ENCODE measurements around the gene PRADC1. TPM values are rescaled to one million over a fixed set of nuclear protein-coding genes. Genes with fewer than 3 reads are reported as not detected.
"Not testable (repeated sequence)": the region's sequence is repeated elsewhere in the genome, so short reads cannot be mapped to it uniquely, and the experiment has no call there.

Gene PRADC1
- total RNA-seq, 1 donor from 2014 or later = 17.7 TPM

DNA sequence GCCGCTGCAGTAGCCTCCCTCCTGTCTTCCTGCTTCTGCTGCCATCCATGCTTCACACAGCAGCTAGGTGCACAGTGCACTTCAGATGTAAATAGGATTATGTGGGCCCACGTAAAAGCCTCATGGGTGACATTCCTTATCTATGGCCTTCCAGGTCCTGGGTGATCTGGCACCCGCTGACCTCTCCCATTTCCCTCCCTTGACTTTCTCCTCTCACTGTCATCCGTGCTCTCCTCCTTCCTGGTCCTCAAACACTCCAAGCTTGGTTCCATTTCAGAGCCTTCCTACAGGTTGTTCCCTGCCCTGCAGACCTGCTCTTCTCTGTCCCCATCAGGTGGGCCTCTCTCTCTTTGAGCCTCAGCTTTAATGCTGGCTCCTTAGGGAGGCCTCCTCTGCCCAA, 23.0 kb downstream of the PRADC1 start:
- no peak overlapping the region for H3K4me3 ChIP-seq (ENCODE audit: low read length in 3 of 3)
- no peak overlapping the region for H3K27ac ChIP-seq (ENCODE audit: low read depth, low read length)
- H3K27me3 ChIP-seq (ENCODE audit: control insufficient read depth in 3 of 3, insufficient read depth in 3 of 3, low read length in 3 of 3) = peaks cover 8 to 12% (median 8%) of the 10 kb centered on the region in 3 donors
- peaks cover 3 to 15% (median 4%) of the 10 kb centered on the region in 3 donors for H3K4me1 ChIP-seq (ENCODE audit: control insufficient read depth in 3 of 3, insufficient read depth in 3 of 3, low read length in 3 of 3)
- no peak overlapping the region for H3K9ac ChIP-seq (ENCODE audit: low read depth in 1 of 3, low read length in 3 of 3)
- H3K36me3 ChIP-seq (ENCODE audit: control insufficient read depth in 3 of 3, insufficient read depth in 3 of 3, low read length in 3 of 3) = no peaks in the 10 kb centered on the region
- H3K9me3 ChIP-seq (ENCODE audit: control insufficient read depth in 3 of 3, low read length in 3 of 3) = no peaks in the 10 kb centered on the region

GRCh38 chr2:73208258-73208657, 24.8 kb downstream of the PRADC1 start:
- Histone ChIP-seq H3K4me3 (ENCODE audit: low read length in 3 of 3) (no peak overlapping the region), H3K27ac (ENCODE audit: low read depth, low read length) (no peak overlapping the region), H3K36me3 (ENCODE audit: control insufficient read depth in 3 of 3, insufficient read depth in 3 of 3, low read length in 3 of 3) (no peaks in the 10 kb centered on the region), H3K27me3 (ENCODE audit: control insufficient read depth in 3 of 3, insufficient read depth in 3 of 3, low read length in 3 of 3) (peaks cover 19 to 23% (median 21%) of the 10 kb centered on the region in 3 donors), H3K9me3 (ENCODE audit: control insufficient read depth in 3 of 3, low read length in 3 of 3) (no peaks in the 10 kb centered on the region), H3K9ac (ENCODE audit: low read depth in 1 of 3, low read length in 3 of 3) (no peak overlapping the region), H3K4me1 (ENCODE audit: control insufficient read depth in 3 of 3, insufficient read depth in 3 of 3, low read length in 3 of 3) (peaks cover 0 to 2% (median 1%) of the 10 kb centered on the region in 3 donors)

- Histone ChIP-seq H3K27ac (ENCODE audit: low read depth, low read length) (no peak overlapping the region), H3K4me3 (ENCODE audit: low read length in 3 of 3) (no peak overlapping the region), H3K4me1 (ENCODE audit: control insufficient read depth in 3 of 3, insufficient read depth in 3 of 3, low read length in 3 of 3) (peaks cover 0 to 7% (median 6%) of the 10 kb centered on the region in 3 donors), H3K27me3 (ENCODE audit: control insufficient read depth in 3 of 3, insufficient read depth in 3 of 3, low read length in 3 of 3) (peaks cover 39 to 44% (median 41%) of the 10 kb centered on the region in 3 donors), H3K36me3 (ENCODE audit: control insufficient read depth in 3 of 3, insufficient read depth in 3 of 3, low read length in 3 of 3) (no peaks in the 10 kb centered on the region), H3K9ac (ENCODE audit: low read depth in 1 of 3, low read length in 3 of 3) (no peak overlapping the region), H3K9me3 (ENCODE audit: control insufficient read depth in 3 of 3, low read length in 3 of 3) (no peaks in the 10 kb centered on the region)
Observed at GRCh38 chr2:73205611-73206010, 27.4 kb downstream of the PRADC1 start.

- H3K27me3 ChIP-seq (ENCODE audit: control insufficient read depth in 3 of 3, insufficient read depth in 3 of 3, low read length in 3 of 3) = peaks cover 40 to 49% (median 46%) of the 10 kb centered on the region in 3 donors
- no peak overlapping the region for H3K4me3 ChIP-seq (ENCODE audit: low read length in 3 of 3)
Observed at GRCh38 chr2:73203055-73203681, 29.9 kb downstream of the PRADC1 start.

GRCh38 chr2:73202156-73203054, 30.6 kb downstream of the PRADC1 start, which contains the start of gene NOTO:
Gene NOTO (plus strand): TSS chr2:73202574. CDS start chr2:73202667, 93 bp downstream.
- Histone ChIP-seq H3K4me3 (ENCODE audit: low read length in 3 of 3) (peak within 1 kb of the TSS in 1 of 3 donors; percentile 35), H3K27me3 (ENCODE audit: control insufficient read depth in 3 of 3, insufficient read depth in 3 of 3, low read length in 3 of 3) (peaks cover 44 to 52% (median 50%) of the 10 kb centered on the region in 3 donors), H3K4me1 (ENCODE audit: control insufficient read depth in 3 of 3, insufficient read depth in 3 of 3, low read length in 3 of 3) (peaks cover 0 to 7% (median 6%) of the 10 kb centered on the region in 3 donors), H3K27ac (ENCODE audit: low read depth, low read length) (no peak within 1 kb of the TSS), H3K9me3 (ENCODE audit: control insufficient read depth in 3 of 3, low read length in 3 of 3) (no peaks in the 10 kb centered on the region), H3K36me3 (ENCODE audit: control insufficient read depth in 3 of 3, insufficient read depth in 3 of 3, low read length in 3 of 3) (no peaks in the 10 kb centered on the region), H3K9ac (ENCODE audit: low read depth in 1 of 3, low read length in 3 of 3) (no peak within 1 kb of the TSS)

More at GRCh38 chr2:73203055-73203681, 29.9 kb downstream of the PRADC1 start:
- H3K9me3 ChIP-seq (ENCODE audit: control insufficient read depth in 3 of 3, low read length in 3 of 3) = no peaks in the 10 kb centered on the region
- H3K4me1 ChIP-seq (ENCODE audit: control insufficient read depth in 3 of 3, insufficient read depth in 3 of 3, low read length in 3 of 3) = peaks cover 0 to 7% (median 6%) of the 10 kb centered on the region in 3 donors
- no peak overlapping the region for H3K27ac ChIP-seq (ENCODE audit: low read depth, low read length)
- H3K9ac ChIP-seq (ENCODE audit: low read depth in 1 of 3, low read length in 3 of 3) = no peak overlapping the region
- no peaks in the 10 kb centered on the region for H3K36me3 ChIP-seq (ENCODE audit: control insufficient read depth in 3 of 3, insufficient read depth in 3 of 3, low read length in 3 of 3)

DNA sequence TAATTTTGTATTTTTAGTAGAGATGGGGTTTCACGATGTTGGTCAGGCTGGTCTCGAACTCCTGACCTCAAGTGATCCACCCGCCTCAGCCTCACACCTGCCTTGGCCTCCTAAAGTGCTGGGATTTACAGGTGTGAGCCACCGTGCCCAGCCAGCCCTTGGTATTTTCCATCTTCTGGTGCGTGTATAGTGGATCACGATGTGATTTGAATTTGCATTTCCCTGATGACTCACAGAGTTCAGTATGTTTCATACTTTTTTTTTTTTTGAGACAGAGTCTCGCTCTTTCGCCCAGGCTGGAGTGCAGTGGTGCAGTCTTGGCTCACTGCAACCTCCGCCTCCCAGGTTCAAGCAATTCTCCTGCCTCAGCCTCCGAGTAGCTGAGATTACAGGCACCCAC, 32.8 kb downstream of the PRADC1 start:
- H3K4me1 ChIP-seq (ENCODE audit: control insufficient read depth in 3 of 3, insufficient read depth in 3 of 3, low read length in 3 of 3); H3K36me3 ChIP-seq (ENCODE audit: control insufficient read depth in 3 of 3, insufficient read depth in 3 of 3, low read length in 3 of 3); H3K9me3 ChIP-seq (ENCODE audit: control insufficient read depth in 3 of 3, low read length in 3 of 3); H3K27ac ChIP-seq (ENCODE audit: low read depth, low read length); H3K9ac ChIP-seq (ENCODE audit: low read depth in 1 of 3, low read length in 3 of 3); H3K4me3 ChIP-seq (ENCODE audit: low read length in 3 of 3): not testable (repeated sequence)
- H3K27me3 ChIP-seq (ENCODE audit: control insufficient read depth in 3 of 3, insufficient read depth in 3 of 3, low read length in 3 of 3) = peaks cover 39 to 46% (median 43%) of the 10 kb centered on the region in 3 donors

DNA sequence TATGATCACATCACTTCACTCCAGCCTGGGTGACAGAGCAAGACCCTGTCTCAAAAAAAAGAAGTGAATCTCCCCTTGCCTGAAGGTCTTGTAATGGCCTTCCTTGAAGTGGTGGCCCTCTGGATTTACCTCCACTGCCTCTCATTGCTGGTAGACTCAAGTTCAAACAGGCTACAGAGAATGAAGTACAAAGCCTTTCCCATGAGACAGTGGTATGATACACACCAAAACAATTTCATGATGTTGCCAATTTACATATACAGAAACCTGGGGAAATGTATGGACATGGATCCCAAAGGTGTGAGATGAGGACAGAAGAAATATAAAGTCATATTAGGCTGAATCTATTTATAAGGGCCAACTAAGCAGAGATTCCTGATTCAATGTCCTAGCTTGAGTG, 35.5 kb downstream of the PRADC1 start:
- H3K9ac ChIP-seq (ENCODE audit: low read depth in 1 of 3, low read length in 3 of 3) = no peak overlapping the region
- H3K27me3 ChIP-seq (ENCODE audit: control insufficient read depth in 3 of 3, insufficient read depth in 3 of 3, low read length in 3 of 3) = peaks cover 20 to 27% (median 24%) of the 10 kb centered on the region in 3 donors
- H3K27ac ChIP-seq (ENCODE audit: low read depth, low read length) = no peak overlapping the region
- no peak overlapping the region for H3K4me3 ChIP-seq (ENCODE audit: low read length in 3 of 3)
- no peaks in the 10 kb centered on the region for H3K36me3 ChIP-seq (ENCODE audit: control insufficient read depth in 3 of 3, insufficient read depth in 3 of 3, low read length in 3 of 3)
- H3K9me3 ChIP-seq (ENCODE audit: control insufficient read depth in 3 of 3, low read length in 3 of 3) = no peaks in the 10 kb centered on the region
- peaks cover 0 to 6% (median under 1%) of the 10 kb centered on the region in 3 donors for H3K4me1 ChIP-seq (ENCODE audit: control insufficient read depth in 3 of 3, insufficient read depth in 3 of 3, low read length in 3 of 3)

GRCh38 chr2:73187549-73187948, 45.5 kb downstream of the PRADC1 start:
- Histone ChIP-seq H3K9me3 (ENCODE audit: control insufficient read depth in 3 of 3, low read length in 3 of 3) (no peaks in the 10 kb centered on the region), H3K27me3 (ENCODE audit: control insufficient read depth in 3 of 3, insufficient read depth in 3 of 3, low read length in 3 of 3) (peaks cover 0 to 10% (median 0%) of the 10 kb centered on the region in 3 donors), H3K4me1 (ENCODE audit: control insufficient read depth in 3 of 3, insufficient read depth in 3 of 3, low read length in 3 of 3) (no peaks in the 10 kb centered on the region), H3K36me3 (ENCODE audit: control insufficient read depth in 3 of 3, insufficient read depth in 3 of 3, low read length in 3 of 3) (no peaks in the 10 kb centered on the region), H3K9ac (ENCODE audit: low read depth in 1 of 3, low read length in 3 of 3) (no peak overlapping the region), H3K4me3 (ENCODE audit: low read length in 3 of 3) (no peak overlapping the region), H3K27ac (ENCODE audit: low read depth, low read length) (no peak overlapping the region)

GRCh38 chr2:73185965-73186364, 47.1 kb downstream of the PRADC1 start:
- no peaks in the 10 kb centered on the region for H3K4me1 ChIP-seq (ENCODE audit: control insufficient read depth in 3 of 3, insufficient read depth in 3 of 3, low read length in 3 of 3)
- H3K27me3 ChIP-seq (ENCODE audit: control insufficient read depth in 3 of 3, insufficient read depth in 3 of 3, low read length in 3 of 3) = peaks cover 0 to 10% (median 0%) of the 10 kb centered on the region in 3 donors
- H3K9ac ChIP-seq (ENCODE audit: low read depth in 1 of 3, low read length in 3 of 3) = no peak overlapping the region
- no peak overlapping the region for H3K27ac ChIP-seq (ENCODE audit: low read depth, low read length)
- no peaks in the 10 kb centered on the region for H3K36me3 ChIP-seq (ENCODE audit: control insufficient read depth in 3 of 3, insufficient read depth in 3 of 3, low read length in 3 of 3)
- H3K4me3 ChIP-seq (ENCODE audit: low read length in 3 of 3) = no peak overlapping the region
- no peaks in the 10 kb centered on the region for H3K9me3 ChIP-seq (ENCODE audit: control insufficient read depth in 3 of 3, low read length in 3 of 3)
